HG02678 (cell line): ENCODE data around the gene KCTD5.
A peak's percentile ranks its signal among the peaks of the same experiment; 100 is the strongest.

Experiments
- ATAC-seq: cut with Tn5 transposase; IDR thresholded peaks from one replicate; pipeline ENCODE4 v1.9.1; 2021; ENCODE audit warnings: mild to moderate bottlenecking, moderate library complexity; ENCODE audit not compliant: unreplicated experiment

Gene KCTD5

DNA sequence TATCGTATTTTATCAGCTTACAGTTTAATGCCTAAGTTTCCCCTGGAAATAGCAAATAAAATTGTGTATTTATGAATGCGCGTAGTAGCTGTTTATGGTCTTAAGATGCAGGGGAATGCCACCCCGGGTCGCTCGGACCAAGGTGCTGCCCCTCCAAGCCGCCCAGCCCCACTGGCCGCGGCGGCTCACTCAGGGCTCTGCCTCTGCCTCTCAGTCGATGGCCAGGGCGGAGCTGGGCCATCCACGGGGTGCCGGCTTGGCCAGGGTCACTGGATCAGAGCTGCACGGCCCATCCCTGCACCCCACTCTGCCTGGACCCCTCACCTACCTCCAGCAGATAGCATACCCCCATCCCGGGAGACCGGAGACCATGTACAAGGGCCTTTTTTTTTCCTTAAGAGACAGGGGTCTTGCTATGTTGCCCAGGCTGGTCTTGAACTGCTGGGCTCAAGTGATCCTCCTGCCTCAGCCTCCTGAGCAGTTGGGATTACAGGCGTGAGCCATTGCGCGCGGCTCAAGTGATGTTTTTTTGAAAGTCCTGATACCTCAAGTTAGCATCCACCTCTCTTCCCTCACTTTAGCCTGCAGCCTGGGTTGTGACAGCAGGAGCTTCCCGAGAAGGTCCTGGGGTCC, 26.7 kb downstream of the KCTD5 start:
- ATAC-seq, result no peak

DNA sequence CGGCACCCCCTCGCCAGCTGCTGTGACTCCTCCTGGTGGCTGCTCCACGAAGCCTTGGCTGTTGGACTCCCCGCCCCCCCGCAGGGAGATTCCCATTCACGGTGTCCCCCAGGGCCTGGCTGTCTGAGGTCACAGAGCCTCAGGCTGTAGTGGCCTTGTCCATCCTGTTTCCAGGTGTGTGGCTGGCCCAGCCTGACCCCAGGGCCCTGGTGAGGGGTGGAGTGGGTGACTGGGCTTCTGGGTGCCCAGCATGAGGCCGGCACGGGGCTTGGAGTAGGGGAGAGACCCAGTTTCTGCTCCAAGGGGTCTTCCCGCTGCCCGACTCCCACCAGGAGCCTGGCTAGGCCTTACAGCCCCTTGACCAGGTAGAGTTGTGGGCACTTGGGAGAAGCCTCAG, 27.3 kb downstream of the KCTD5 start:
- ATAC-seq, result no peak

DNA sequence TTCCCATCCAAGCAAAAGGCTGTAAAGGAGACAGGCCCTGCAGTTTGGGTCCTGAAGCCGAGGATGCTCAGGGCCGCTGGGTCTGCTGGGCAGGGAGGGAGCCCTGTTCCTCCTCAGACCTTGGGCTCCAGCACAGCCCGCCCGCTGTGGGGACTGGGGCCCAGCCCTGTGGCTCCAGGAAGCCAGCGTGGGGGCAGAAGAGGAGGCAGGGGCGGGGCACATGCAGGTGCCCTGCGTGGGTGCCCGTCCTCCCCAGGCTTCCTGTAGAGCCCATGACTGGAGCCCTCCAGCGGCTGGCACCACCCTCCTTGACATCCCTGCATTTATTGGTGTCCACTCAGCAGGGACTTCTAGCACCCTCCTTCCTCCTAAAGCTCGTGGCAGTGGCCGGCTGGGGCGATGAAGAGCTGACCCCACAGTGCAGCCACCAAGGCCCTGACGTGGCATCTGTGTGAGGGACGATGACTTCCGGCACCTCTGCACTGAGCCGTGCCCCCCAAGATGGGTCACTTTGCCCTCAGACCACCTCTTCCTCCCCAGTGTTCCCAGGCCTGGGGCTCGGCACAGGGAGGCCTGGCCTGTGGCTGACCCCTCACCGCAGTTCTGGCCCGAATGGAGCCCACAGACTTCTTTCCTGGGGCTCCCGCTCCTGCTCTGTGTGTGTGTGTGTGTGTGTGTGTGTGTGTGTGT, 27.8 kb downstream of the KCTD5 start:
- ATAC-seq, result no peak

DNA sequence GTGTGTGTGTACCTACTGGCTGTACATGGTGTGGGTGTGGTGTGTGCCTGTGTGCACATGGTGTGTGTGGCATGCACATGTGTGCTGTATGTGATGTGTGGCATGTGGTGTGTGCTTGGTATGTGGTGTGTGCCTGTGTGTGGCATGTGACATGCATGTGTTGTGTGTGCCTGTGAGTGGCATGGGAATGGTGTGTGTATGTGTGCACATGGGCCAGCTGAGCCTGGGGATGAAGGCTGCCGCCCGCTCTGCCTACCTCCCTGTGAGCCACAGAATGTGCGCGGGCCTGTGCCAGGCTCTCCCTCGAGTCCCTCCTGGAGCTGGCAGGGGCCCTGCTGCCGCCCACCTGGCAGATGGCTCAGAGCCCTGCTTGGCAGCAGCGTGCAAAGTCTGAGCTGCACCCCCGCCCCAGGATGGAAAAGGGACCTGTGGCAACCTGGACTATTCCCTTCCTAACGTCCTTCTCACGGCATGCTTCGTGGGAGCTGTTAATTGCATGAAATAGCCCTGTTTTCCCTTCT, 28.4 kb downstream of the KCTD5 start:
- ATAC-seq, result no peak

- no peak for ATAC-seq
Measured at GRCh38 chr16:2711370-2712062, 29.2 kb downstream of the KCTD5 start.

- no peak for ATAC-seq
Measured at GRCh38 chr16:2712063-2712441, 29.7 kb downstream of the KCTD5 start.

DNA sequence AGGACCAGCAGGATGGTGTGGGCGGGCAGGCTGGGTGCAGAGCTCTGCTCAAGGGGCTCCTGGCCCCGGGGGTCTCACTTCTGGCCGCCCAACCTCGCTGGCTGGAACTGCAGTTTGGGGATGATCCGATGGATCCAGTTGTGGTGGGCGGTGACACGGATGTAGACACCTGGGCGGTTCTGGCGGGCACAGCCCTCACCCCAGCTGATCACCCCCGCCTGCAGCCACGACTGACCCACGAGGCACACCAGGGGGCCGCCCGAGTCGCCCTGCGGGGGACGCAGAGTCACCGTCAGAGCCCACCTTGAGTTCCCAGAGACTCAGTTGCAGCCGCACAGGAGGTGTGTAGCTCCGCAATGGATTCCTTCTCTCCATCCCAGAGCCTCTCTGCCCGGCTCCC, 30.2 kb downstream of the KCTD5 start:
- no peak for ATAC-seq

DNA sequence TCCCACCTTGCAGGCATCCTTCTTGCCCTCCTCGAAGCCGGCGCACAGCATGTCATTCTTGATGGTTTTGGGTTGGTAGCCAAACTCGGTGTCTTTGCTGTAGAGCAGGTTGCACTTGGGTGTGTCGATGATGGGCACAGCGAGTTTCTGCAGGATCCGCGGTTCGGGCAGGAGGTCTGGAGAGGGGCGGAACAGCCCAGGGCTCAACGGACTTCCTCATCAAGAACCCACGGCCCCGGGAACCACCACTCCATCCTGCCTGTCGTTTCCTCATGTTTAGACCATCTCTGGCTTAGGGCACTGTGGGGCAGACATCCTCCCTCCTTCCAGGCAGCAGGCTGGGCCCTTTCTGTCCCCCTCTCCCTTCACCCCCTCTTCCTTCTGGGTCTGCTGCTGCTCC, 31.2 kb downstream of the KCTD5 start:
- no peak for ATAC-seq

GRCh38 chr16:2713985-2714774, 31.9 kb downstream of the KCTD5 start:
- no peak for ATAC-seq

- ATAC-seq, result no peak
Measured at GRCh38 chr16:2715064-2715463, 32.7 kb downstream of the KCTD5 start.

DNA sequence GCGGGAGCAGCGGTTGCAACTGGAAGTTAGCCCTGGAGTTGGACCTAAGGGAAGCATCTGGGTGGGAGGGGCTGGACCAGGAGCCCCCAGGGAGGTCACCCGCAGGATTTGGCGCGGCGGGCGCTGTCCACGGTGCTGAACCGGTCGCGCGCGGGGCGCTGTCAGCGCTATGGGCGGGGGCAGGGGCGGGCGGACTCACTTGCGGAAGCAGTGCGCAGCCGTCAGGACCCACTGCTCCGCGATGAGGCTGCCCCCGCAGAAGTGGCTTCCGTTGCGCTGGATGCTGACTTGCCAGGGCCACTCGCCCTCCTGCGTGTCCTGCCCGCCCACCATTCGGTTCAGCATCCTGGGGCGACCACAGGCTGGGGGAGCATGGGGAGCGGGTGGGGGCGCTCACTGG, 33.2 kb downstream of the KCTD5 start:
- ATAC-seq, result no peak

GRCh38 chr16:2715966-2716885, 33.9 kb downstream of the KCTD5 start:
- ATAC-seq, result no peak

DNA sequence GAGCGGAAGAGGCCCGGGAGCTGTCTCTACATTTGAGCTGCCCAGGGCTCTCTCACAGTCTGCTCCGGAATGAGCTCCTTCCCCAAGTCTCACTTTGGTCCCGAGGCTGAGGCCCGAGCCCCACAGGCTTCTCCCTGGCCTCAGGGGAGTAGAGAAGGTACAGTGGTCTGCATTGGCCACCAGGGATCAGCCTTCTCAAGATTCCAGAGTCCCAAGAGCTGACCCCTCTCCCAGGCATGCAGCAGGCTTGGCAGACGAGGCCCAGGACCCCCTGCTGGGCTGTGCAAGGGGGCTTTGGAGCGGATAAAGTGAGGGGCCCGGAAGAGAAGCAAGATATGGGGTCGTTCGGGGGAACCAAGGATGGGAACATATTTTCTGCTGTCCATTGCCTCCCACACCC, 34.6 kb downstream of the KCTD5 start:
- ATAC-seq, result no peak

- no peak for ATAC-seq
Measured at GRCh38 chr16:2717383-2718263, 35.3 kb downstream of the KCTD5 start.

DNA sequence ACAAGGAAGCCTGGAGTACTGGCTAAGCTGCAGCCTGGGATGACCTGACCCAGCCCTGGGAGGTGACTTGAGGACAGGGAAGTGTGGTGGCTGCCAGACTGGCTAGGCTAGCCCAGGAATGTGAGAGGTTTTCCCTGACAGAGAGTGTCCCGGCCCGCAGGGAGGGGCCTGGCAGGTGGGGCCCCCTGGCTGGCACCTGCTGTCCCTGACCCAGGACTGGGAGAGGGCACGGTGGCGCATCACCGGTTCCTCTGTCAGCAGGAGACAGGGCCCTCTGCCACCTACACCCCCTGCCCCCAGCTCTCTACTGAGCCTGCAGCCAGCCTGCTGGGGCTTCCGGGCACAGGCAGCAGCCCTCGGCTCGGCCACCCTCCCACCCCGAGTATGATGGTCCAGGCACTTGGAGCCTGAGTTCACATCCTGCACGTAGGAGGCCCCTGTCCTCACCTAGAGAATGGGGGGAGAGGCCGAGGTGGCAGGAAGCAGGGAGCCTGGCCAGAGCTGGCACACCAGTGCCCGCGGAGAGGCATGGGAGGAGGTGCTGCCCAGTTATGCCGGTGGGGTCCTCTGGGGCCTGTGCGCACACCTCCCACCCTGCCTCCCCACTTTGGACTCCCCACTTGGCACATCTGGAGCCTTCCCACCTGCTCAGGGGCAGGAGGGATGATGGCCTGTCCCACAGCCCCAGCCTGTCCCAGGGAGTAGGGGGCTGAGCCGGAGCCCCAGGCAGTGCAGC, 37.2 kb downstream of the KCTD5 start:
- no peak for ATAC-seq

DNA sequence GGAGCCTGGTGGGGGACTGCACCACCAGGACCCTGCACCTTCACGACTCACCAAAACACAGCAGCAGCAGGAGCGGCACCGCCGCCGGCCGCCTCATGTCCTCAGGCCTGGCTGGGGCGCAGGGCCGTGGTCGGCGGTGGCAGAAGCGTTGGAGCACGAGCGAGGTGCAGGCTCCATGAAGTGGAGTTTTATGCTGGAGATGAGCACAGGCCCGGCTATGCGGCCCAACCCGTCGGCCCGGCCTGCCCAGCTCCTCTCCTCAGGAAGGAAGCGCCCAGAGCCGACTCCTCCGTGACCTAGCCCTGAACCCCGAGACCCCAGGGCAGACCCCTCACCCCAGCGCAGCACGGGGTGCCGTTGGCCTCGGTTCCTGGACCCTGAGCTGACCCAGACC, 37.7 kb downstream of the KCTD5 start, which contains the start of gene PRSS27:
Gene PRSS27, minus strand, starts transcription at position 161 of the 394 bp plus-strand sequence. Its CDS starts 64 bp downstream, at position 97.
- no peak for ATAC-seq

- peak; percentile 84 for ATAC-seq
Measured at GRCh38 chr16:2720719-2721633, 38.7 kb downstream of the KCTD5 start.
